ENCODE data around the gene SHCBP1L. TPM values are rescaled to one million over a fixed set of nuclear protein-coding genes. Genes with fewer than 3 reads are reported as not detected.
"Not testable (repeated sequence)": the region's sequence is repeated elsewhere in the genome, so short reads cannot be mapped to it uniquely, and the experiment has no call there.

Gene SHCBP1L
- total RNA-seq, 1 donor from 2014 or later, result not detected

DNA sequence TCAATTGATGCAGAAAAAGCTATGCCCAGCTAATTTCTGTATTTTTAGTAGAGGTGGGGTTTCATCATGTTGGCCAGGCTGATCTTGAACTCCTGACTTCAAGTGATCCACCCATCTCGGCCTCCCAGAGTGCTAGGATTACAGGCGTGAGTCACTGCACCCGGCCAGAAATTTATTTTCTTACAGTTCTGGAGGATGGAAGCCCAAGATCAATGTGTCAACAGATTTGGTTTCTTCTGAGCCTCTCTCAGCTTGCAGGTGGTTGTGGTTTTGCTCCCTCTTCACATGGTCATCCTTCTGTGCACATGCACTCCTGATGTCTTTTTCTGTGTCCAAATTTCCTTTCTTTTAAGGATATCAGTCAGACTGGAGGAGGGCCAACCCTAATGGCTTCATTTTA, 35.6 kb downstream of the SHCBP1L start:
- intact Hi-C loops (cut with DNase I), result no loop called here
- DNase-seq (ENCODE audit: missing footprints), result no peak
- no peak for ATAC-seq

- ATAC-seq, result no peak
- intact Hi-C loops (cut with DNase I), result no loop called here
- no peak for DNase-seq (ENCODE audit: missing footprints)
Measured at GRCh38 chr1:182913401-182913800, 39.6 kb downstream of the SHCBP1L start.

- DNase-seq (ENCODE audit: missing footprints) (no peak), ATAC-seq (no peak)
- intact Hi-C loops (cut with DNase I), result no loop called here
Measured at GRCh38 chr1:182910143-182910542, 42.8 kb downstream of the SHCBP1L start.

- DNase-seq (ENCODE audit: missing footprints) (no peak), ATAC-seq (no peak)
- intact Hi-C loops (cut with DNase I), result no loop called here
Measured at GRCh38 chr1:182909578-182909977, 43.4 kb downstream of the SHCBP1L start.

DNA sequence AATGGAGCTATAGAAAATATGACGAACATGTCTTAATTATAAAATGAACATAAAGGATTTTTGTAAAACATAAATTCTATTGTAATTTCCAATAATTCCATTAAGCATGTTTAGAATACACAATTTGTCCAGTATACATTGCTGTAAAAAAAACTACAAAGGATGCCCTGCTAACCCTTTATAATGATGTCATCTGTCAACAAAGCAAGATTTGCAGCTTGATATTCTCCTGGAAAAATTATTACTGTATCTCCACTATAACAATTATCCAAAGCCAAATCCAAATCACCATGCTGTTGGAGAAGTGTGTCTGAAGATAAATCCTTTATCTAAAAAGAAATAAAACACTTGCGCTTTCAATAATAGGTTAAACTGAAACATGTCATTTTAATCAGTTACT, 47.6 kb downstream of the SHCBP1L start:
- DNase-seq (ENCODE audit: missing footprints), result no peak
- no peak for ATAC-seq
- intact Hi-C loops (cut with DNase I), result no loop called here

DNA sequence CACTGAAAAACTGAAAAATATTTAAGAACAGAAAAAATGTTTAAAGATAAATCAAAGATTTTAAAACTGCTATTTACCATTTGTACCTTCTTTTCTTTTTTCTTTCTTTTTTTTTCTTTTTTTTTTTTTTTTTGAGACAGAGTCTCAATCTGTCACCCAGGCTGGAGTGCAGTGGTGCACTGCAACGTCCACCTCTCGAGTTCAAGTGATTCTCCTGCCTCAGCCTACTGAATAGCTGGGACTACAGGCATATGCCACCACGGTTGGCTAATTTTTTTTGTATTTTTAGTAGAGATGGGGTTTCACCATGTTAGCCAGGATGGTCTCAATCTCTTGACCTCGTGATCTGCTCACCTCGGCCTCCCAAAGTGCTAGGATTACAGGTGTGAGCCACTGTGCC, 51.0 kb downstream of the SHCBP1L start:
- ATAC-seq; intact Hi-C loops (cut with DNase I); DNase-seq (ENCODE audit: missing footprints): not testable (repeated sequence)

GRCh38 chr1:182897696-182898095, 55.3 kb downstream of the SHCBP1L start:
- ATAC-seq, result no peak
- intact Hi-C loops (cut with DNase I), result no loop called here
- DNase-seq (ENCODE audit: missing footprints), result no peak

DNA sequence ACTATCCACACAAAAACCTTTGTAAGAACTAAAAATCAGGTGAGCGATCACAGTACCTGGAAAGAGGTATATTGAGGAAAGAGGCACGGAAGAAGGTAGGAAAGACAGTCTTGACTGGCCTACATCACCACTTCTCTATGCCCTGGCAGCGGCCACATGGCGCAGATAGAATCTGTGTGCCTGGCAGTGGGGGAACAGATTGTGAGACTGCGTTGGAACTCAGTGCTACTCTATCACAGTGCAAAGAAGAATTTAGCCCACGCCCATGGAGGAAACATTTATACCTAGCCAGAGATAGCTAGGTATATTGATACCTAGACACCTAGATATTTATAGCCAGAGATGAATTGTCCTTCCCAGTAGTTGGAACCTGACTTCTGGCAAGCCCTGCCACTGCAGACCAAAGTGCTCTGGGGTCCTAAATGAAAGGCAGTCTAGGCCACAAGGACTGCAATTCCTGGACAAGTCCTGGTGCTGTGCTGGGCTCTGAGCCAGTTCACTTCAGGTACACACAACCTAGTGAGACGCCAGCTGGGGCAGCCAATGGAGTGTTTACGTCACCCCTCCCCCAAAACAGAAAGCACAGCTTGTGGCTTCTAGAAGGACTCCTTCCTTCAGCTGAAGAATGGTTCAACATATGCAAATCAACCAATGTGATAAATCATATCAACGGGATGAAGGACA, 61.9 kb downstream of the SHCBP1L start:
- ATAC-seq (no peak), DNase-seq (ENCODE audit: missing footprints) (no peak)
- intact Hi-C loops (cut with DNase I), result no loop called here

DNA sequence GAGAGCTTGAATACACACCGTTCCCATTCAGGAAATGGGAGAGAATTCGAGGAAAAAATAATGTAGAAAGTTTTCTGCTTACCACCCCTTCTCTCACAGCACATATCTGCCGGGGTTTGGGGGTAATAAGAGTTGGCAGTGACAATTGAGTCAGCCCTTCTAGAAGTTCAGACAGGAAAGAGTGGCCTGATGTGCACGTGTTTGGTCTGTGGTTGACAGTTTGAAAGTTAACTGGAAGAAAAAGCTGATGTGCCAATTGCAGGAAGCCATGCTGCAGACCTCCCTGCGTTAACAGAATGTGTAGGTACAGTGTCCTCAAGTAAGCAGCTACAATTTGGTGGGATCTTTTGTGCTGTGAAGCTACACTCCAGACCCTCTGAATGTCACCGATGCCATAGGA, 63.0 kb downstream of the SHCBP1L start:
- DNase-seq (ENCODE audit: missing footprints) (no peak), ATAC-seq (no peak)
- intact Hi-C loops (cut with DNase I), result loop anchor here (1.0 kb wide), 1 partner anchor 40 kb away; no protein-coding TSS in a partner anchor

DNA sequence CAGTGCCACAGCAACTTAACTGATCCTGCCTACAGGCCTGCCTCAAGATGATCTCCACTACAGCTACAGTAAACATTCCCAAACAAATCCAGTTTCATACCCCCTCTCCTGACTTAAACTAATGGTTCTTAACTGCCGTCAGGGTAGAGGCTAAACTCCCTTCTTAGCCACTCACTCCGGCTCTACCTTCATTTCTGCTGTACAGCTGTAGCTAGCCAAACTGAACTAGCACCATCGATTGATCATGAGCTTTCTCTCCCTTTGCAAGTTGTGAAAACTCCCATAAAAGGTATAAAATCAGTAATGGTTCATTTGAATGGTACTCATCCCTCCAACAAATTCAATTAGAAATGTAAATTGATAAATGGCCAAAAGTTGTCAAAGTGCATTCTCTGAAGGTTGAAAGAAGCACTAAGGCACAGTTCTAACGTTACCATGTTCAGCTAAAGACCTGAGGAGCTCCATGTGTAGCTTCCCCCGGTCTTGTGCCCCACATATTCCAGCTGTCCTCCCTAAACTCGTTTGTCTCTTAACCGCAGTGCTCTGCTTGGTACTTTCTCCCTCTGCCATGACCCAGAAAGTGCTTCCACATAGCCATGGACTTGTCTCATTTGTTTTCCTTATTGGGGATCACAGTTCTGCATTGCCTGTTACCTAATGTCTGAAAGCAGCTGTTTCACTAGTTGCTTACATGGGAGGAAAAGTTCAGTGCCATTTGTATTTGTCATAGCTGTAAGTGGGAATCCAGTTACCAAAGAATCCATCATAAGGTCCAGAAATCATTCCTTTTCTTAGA, 64.0 kb downstream of the SHCBP1L start:
- no peak for DNase-seq (ENCODE audit: missing footprints)
- no peak for ATAC-seq
- intact Hi-C loops (cut with DNase I), result loop anchor here (1.0 kb wide), 1 partner anchor 39 kb away; no protein-coding TSS in a partner anchor

GRCh38 chr1:182886985-182887384, 66.0 kb downstream of the SHCBP1L start:
- intact Hi-C loops (cut with DNase I), result no loop called here
- DNase-seq (ENCODE audit: missing footprints), result no peak

DNA sequence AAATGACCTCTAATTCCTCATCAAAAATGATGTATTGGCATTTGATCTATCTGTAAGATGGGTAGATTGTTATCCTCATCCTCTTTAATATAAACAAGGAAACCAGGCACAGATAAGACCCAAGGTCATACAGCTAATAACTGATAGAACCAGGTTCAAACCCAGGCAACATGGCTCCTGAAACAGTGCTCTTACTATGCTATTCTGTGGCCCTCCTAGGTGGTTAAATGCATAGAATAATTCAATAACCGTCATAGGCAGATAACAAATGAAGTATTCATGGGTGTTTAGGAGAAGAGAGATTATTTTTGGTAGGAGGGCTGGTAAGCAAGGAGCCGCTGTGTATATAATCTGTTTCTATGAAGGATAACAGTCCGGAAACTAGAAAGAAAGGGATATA, 67.4 kb downstream of the SHCBP1L start:
- DNase-seq (ENCODE audit: missing footprints) (no peak), ATAC-seq (no peak)
- intact Hi-C loops (cut with DNase I), result no loop called here

More at GRCh38 chr1:182886985-182887384, 66.0 kb downstream of the SHCBP1L start:
- ATAC-seq, result no peak

GRCh38 chr1:182884872-182885271, 68.1 kb downstream of the SHCBP1L start:
- intact Hi-C loops (cut with DNase I), result no loop called here
- DNase-seq (ENCODE audit: missing footprints) (no peak), ATAC-seq (no peak)

GRCh38 chr1:182877842-182878241, 75.1 kb downstream of the SHCBP1L start:
- no peak for ATAC-seq
- intact Hi-C loops (cut with DNase I), result loop anchor here (10.0 kb wide), 1 partner anchor 257 kb away; no protein-coding TSS in a partner anchor
- no peak for DNase-seq (ENCODE audit: missing footprints)

- intact Hi-C loops (cut with DNase I), result loop anchor here (10.0 kb wide), 1 partner anchor 257 kb away; no protein-coding TSS in a partner anchor
- no peak for ATAC-seq
- DNase-seq (ENCODE audit: missing footprints), result no peak
Measured at GRCh38 chr1:182877331-182877730, 75.6 kb downstream of the SHCBP1L start.

DNA sequence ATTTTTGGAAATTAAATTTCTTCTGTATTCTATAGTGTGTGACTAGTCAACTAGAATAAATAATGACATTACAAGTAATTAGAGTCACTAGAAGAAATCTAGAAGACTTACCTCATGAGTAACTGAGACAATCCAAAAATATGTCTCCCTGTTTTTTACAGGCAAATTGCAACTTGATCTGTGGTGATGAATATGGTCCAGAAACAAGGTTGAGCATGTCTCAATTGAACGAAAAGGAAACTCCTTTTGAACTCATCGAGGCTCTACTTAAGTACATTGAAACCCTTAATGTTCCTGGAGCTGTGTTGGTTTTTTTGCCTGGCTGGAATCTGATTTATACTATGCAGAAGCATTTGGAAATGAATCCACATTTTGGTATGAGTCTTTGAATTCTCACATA, 77.1 kb downstream of the SHCBP1L start:
- no peak for DNase-seq (ENCODE audit: missing footprints)
- intact Hi-C loops (cut with DNase I), result loop anchor here (10.0 kb wide), 1 partner anchor 259 kb away; no protein-coding TSS in a partner anchor
- no peak for ATAC-seq

GRCh38 chr1:182872881-182873280, 80.1 kb downstream of the SHCBP1L start:
- ATAC-seq, result no peak
- intact Hi-C loops (cut with DNase I), result loop anchor here (10.0 kb wide), 1 partner anchor 262 kb away; no protein-coding TSS in a partner anchor
- DNase-seq (ENCODE audit: missing footprints), result no peak

DNA sequence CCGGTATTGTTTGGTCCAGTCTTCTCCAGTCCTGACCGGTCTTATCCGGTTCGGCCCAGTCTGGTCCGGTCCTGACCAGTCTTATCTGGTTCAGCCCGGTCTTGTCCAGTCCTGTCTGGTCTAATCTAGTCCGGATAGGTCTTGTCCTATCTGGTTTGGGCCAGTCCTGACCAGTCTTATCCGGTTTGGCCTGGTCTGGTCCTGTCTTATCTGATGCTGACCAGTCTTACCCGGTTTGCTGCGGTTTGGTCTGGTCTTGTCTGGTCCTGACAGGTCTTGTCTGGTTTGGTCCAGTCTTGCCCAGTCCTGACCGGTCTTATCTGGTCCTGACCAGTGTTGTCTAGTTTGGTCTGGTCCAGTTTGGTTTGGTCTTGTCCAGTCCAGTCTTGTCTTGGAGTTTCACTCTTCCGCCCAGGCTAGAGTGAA, 83.7 kb downstream of the SHCBP1L start:
- intact Hi-C loops (cut with DNase I), result no loop called here
- no peak for ATAC-seq
- DNase-seq (ENCODE audit: missing footprints), result no peak

- intact Hi-C loops (cut with DNase I), result no loop called here
Measured at GRCh38 chr1:182867861-182868260, 85.1 kb downstream of the SHCBP1L start.

GRCh38 chr1:182863940-182864339, 89.0 kb downstream of the SHCBP1L start:
- intact Hi-C loops (cut with DNase I), result no loop called here
- no peak for ATAC-seq
- DNase-seq (ENCODE audit: missing footprints), result no peak

More at GRCh38 chr1:182867861-182868260, 85.1 kb downstream of the SHCBP1L start:
- DNase-seq (ENCODE audit: missing footprints), result no peak
- ATAC-seq, result no peak

All from Right ventricle myocardium inferior (tissue), 1 donor.